HCT116 (cell line): ENCODE data around the gene NCF2.

Experiments used
- CTCF ChIP-seq, 3 experiments: fragments of 200-600 bp in 1 of 3; sonication (generic) in 1 of 3; IDR thresholded peaks in 2 of 3; conservative IDR thresholded peaks in 1 of 3; 2 replicates each; pipeline ENCODE4 v1.5.1; 2012 to 2017; ENCODE audit warnings: low read depth in 2 of 3, low read length in 2 of 3, antibody characterized with exemption in 1 of 3, borderline replicate concordance in 1 of 3, control low read depth in 1 of 3, mild to moderate bottlenecking in 1 of 3, mixed read lengths in 1 of 3, mixed run types in 1 of 3, moderate library complexity in 1 of 3; ENCODE audit not compliant: insufficient read depth in 1 of 3
- TF ChIP-seq, protein P1 (sequence below): IDR thresholded peaks from 2 replicates; pipeline ENCODE4 v1.6.1; 2011; ENCODE audit warnings: mild to moderate bottlenecking, low read length, moderate library complexity; ENCODE audit not compliant: insufficient replicate concordance; ENCODE audit errors: extremely low read depth

DNA sequence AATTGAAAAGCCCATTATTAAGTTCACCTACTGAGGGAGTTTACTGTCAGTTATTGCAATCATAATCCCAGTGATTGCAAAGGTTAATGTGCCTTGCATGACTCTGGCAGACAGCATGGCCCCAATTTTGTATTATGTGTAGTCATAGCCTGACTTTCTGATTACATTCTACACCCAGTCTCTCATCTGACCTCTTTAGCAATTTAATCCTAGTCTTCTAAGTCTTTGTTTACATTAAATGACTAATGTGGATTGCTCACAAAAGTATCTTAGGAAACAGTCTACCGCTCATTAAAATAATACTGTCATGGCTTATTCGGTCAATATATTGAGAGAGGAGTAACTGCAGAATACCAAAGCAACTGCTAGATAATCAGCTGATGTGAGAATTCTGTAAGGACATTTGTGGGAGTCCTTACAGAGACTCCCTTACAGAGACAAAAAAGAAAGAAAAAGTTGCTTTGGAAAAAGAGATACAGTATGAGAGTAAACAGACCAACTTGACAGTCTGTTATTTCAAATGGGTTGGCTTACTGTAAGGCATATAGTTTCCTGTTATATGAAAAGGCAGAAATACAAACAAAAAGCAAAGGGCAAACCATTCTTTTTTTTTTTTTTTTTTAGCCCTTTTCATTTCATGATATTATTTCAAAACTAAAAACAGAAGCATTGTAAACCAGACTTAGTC is 75.1 kb downstream of the NCF2 start:
- TF ChIP-seq, protein P1, sequence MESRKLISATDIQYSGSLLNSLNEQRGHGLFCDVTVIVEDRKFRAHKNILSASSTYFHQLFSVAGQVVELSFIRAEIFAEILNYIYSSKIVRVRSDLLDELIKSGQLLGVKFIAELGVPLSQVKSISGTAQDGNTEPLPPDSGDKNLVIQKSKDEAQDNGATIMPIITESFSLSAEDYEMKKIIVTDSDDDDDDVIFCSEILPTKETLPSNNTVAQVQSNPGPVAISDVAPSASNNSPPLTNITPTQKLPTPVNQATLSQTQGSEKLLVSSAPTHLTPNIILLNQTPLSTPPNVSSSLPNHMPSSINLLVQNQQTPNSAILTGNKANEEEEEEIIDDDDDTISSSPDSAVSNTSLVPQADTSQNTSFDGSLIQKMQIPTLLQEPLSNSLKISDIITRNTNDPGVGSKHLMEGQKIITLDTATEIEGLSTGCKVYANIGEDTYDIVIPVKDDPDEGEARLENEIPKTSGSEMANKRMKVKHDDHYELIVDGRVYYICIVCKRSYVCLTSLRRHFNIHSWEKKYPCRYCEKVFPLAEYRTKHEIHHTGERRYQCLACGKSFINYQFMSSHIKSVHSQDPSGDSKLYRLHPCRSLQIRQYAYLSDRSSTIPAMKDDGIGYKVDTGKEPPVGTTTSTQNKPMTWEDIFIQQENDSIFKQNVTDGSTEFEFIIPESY, result no peak
- TF ChIP-seq CTCF (IDR thresholded peaks at IDR 0.05 in 2 of 3, conservative IDR thresholded peaks at IDR 0.05 in 1 of 3; ENCODE audit: borderline replicate concordance in 1 of 3, insufficient read depth in 1 of 3, low read depth in 2 of 3, low read length in 2 of 3), result no peak
